Right forelimb (tissue), 1 donor: ENCODE data around the gene DTNB.

Experiments used
- DNase-seq: peaks from one replicate; pipeline ENCODE4 v3.0.0-alpha.2; 2018

Gene DTNB

GRCh38 chr2:25335971-25336370, 337.4 kb downstream of the DTNB start:
- DNase-seq: no peak

DNA sequence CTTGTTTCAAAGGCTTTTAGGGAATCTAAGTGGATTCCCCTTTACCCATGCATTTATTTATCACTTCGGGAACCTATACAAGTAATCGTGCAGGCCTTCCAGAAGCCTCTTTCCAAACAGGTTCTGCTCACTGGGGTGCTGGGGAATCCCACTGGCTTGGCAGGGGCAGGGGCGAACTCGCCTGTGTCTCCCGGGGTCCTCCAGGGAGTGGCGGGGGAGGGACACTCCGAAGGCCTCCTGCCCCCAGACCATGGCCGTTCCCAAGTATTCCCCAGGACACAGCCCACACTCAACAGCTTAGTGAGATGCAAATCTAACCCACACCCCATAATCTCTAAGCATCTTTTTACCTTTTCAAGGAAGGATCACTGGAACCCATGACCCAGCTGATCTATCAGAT, 338.2 kb downstream of the DTNB start:
- no peak for DNase-seq

GRCh38 chr2:25334482-25334881, 338.9 kb downstream of the DTNB start:
- DNase-seq: no peak

- DNase-seq: no peak
Measured at GRCh38 chr2:25333981-25334380, 339.4 kb downstream of the DTNB start.

DNA sequence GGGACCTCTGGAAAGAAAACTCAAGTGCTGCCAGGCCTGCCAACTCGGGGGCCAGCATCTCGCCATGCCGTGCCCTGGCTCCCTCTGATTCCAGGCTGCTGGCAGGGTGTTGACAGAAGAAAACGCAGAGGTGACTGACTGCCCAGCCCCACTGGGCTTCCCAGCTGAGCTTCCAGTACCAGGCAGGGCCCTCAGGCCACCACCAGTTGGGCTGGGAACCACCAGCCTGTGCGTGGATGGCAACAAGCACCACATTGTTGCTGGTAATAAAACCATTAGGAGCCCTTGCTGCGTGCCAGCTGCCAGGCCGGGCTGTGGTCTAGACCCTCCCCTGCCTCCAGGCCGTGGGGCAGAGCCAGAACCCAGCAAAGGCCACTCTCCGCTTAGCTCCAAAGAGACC, 340.8 kb downstream of the DTNB start:
- no peak for DNase-seq

- no peak for DNase-seq
Measured at GRCh38 chr2:25331686-25332365, 341.6 kb downstream of the DTNB start.

DNA sequence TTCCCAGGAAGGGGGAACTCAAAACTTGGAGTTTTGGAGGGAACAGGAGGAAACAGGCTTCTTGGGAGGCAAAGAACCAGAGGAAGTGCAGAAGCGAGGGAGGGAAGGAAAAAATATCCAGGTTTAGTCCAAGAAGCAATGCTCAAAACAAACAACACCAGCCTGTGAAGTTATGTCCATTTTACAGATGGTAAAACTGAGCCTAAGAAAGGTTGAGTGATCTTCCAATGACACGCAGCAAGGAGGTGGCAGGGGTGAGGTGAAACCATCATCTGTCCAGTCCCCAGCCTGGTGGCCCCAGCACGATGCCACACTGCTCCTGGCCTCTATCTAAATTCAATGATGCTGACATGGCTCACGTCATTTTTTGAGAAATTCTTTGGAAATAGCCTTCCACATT, 342.4 kb downstream of the DTNB start:
- no peak for DNase-seq

- no peak for DNase-seq
Measured at GRCh38 chr2:25330273-25330672, 343.1 kb downstream of the DTNB start.

DNA sequence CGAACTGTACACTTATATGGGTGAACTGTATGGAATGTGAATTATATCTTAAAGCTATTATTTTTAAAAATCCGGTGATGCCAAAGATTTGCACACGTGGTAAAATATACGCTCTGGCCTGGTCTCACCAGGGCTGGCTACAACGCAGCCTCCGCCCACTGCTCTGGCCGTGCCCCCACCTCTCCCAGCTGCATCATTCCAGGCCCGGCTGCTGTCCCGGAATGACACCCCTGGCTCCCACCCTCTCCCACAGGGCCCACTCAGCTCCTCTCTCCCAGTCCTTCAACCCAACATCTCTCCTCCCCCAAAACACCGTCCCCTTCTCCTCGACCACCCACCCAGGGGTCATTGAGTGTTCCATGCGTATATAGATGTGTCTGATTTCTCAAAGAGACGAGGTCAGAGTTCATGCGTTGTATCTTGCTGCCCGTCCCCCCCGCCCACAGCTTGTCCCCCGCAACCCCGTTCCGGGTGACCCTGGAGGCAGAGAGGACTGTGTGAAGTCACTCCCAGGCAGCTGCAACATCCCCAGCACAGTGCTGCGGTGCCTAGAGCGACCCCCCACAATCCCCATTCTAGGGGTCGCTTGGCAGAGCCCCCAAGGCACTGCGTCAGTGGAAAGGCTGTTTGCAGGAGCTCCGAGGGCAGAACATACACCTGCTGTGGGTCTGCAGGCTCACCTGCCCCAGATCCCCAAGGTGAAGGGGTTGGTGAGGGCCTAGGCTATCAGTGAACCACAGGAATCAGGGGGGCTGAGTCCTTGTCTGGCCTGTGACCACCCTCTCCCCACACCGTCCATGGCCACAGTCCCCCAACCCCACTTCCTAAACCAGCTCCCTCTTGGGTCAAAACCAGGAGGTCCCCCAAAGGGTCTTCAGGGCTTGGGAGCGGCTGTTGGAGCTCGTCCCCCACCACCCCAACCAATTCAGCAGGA, 345.0 kb downstream of the DTNB start:
- no peak for DNase-seq
